Measurements from ENCODE around the gene GALNT2. TPM values are rescaled to one million over a fixed set of nuclear protein-coding genes. Genes with fewer than 3 reads are reported as not detected.

Gene GALNT2
- total and polyA plus RNA-seq, 2 donors from 2014 or later: 20.2 to 59.2 TPM

- Histone ChIP-seq H3K36me3 (ENCODE audit: control insufficient read depth in 2 of 3, insufficient read depth in 3 of 3, low read length in 3 of 3) (no peaks in the 10 kb centered on the region), H3K9ac (ENCODE audit: low read length in 3 of 3) (no peak overlapping the region), H3K4me3 (ENCODE audit: low read length in 3 of 3) (no peak overlapping the region), H3K9me3 (ENCODE audit: control insufficient read depth in 2 of 3, insufficient read depth in 1 of 3, low read length in 3 of 3) (no peaks in the 10 kb centered on the region), H3K4me1 (ENCODE audit: control insufficient read depth in 2 of 3, insufficient read depth in 2 of 3, low read depth in 1 of 3, low read length in 3 of 3) (peaks cover 12 to 35% (median 32%) of the 10 kb centered on the region in 3 donors), H3K27me3 (ENCODE audit: control insufficient read depth, insufficient read depth, low read length) (no peaks in the 10 kb centered on the region), H3K27ac (ENCODE audit: low read depth in 2 of 2, low read length in 2 of 2) (no peak overlapping the region)
- no peak for FAIRE-seq
- DNase-seq: no peak
- no peak for TF ChIP-seq CTCF (IDR thresholded peaks at IDR 0.05; ENCODE audit: borderline replicate concordance, extremely low read depth, insufficient read depth)
- intact Hi-C loops (cut with DNase I): no loop called here
Observed at GRCh38 chr1:230103306-230104173, 36.5 kb downstream of the GALNT2 start.

GRCh38 chr1:230104395-230105244 is 37.6 kb downstream of the GALNT2 start:
- Histone ChIP-seq H3K4me3 (ENCODE audit: low read length in 3 of 3) (peak overlapping the region in 2 of 3 donors; percentile 23 to 42), H3K27ac (ENCODE audit: low read depth in 2 of 2, low read length in 2 of 2) (peak overlapping the region; percentile 64 to 86), H3K27me3 (ENCODE audit: control insufficient read depth, insufficient read depth, low read length) (no peaks in the 10 kb centered on the region), H3K9me3 (ENCODE audit: control insufficient read depth in 2 of 3, insufficient read depth in 1 of 3, low read length in 3 of 3) (no peaks in the 10 kb centered on the region), H3K4me1 (ENCODE audit: control insufficient read depth in 2 of 3, insufficient read depth in 2 of 3, low read depth in 1 of 3, low read length in 3 of 3) (peaks cover 12 to 35% (median 32%) of the 10 kb centered on the region in 3 donors), H3K36me3 (ENCODE audit: control insufficient read depth in 2 of 3, insufficient read depth in 3 of 3, low read length in 3 of 3) (no peaks in the 10 kb centered on the region), H3K9ac (ENCODE audit: low read length in 3 of 3) (peak overlapping the region in 1 of 3 donors; percentile 15)
- FAIRE-seq (no peak), DNase-seq (peak; percentile 53 to 99 (median 72))
- peak; percentile 7 for TF ChIP-seq CTCF (IDR thresholded peaks at IDR 0.05; ENCODE audit: borderline replicate concordance, extremely low read depth, insufficient read depth)
- intact Hi-C loops (cut with DNase I): no loop called here

GRCh38 chr1:230105245-230105753 is 38.3 kb downstream of the GALNT2 start:
- H3K9me3 ChIP-seq (ENCODE audit: control insufficient read depth in 2 of 3, insufficient read depth in 1 of 3, low read length in 3 of 3): no peaks in the 10 kb centered on the region
- H3K27ac ChIP-seq (ENCODE audit: low read depth in 2 of 2, low read length in 2 of 2): peak overlapping the region; percentile 64 to 86
- DNase-seq (peak in 1 of 5 donors; percentile 61), FAIRE-seq (no peak)
- no peaks in the 10 kb centered on the region for H3K27me3 ChIP-seq (ENCODE audit: control insufficient read depth, insufficient read depth, low read length)
- intact Hi-C loops (cut with DNase I): no loop called here
- H3K36me3 ChIP-seq (ENCODE audit: control insufficient read depth in 2 of 3, insufficient read depth in 3 of 3, low read length in 3 of 3): no peaks in the 10 kb centered on the region
- H3K9ac ChIP-seq (ENCODE audit: low read length in 3 of 3): peak overlapping the region in 1 of 3 donors; percentile 15
- TF ChIP-seq CTCF (IDR thresholded peaks at IDR 0.05; ENCODE audit: borderline replicate concordance, extremely low read depth, insufficient read depth): no peak
- H3K4me3 ChIP-seq (ENCODE audit: low read length in 3 of 3): peak overlapping the region in 2 of 3 donors; percentile 23 to 42
- H3K4me1 ChIP-seq (ENCODE audit: control insufficient read depth in 2 of 3, insufficient read depth in 2 of 3, low read depth in 1 of 3, low read length in 3 of 3): peaks cover 12 to 35% (median 32%) of the 10 kb centered on the region in 3 donors

Measured in kidney (tissue), 14 donors.